HCT116 (cell line): ENCODE data around the gene CDH4. TPM values are rescaled to one million over a fixed set of nuclear protein-coding genes. Genes with fewer than 3 reads are reported as not detected.

ENCODE experiments used
- ATAC-seq: fragments of 200-7000 bp; cut with Tn5 transposase; 2 replicates; pipeline ENCODE4 v1.9.1; 2020; ENCODE audit warnings: mild to moderate bottlenecking, moderate library complexity
- BruUV-seq: library from RNA; stranded (reverse); fragments of 400-500 nt; replicated peaks from 2 replicates; lab custom pipeline; 2021; lab: Mats Ljungman, UMichigan
- CTCF ChIA-PET: fragments of 300-600 bp; sonication (Branson Sonifier 250); formaldehyde crosslinking; loops from one replicate; lab custom pipeline; 2021; ENCODE audit warnings: antibody characterized with exemption; lab: Charles Lee
- POLR2A ChIA-PET: fragments of 300-600, 350-600 bp; sonication (Branson Sonifier 250); formaldehyde crosslinking; loops from one replicate; lab custom pipeline; 2021; ENCODE audit warnings: antibody characterized with exemption; lab: Charles Lee
- RAD21 ChIA-PET, 2 experiments: fragments of 300-600 bp; sonication (Branson Sonifier 250); formaldehyde crosslinking; loops; one replicate each; lab custom pipeline; 2023; ENCODE audit warnings: low total read pairs in 2 of 2; ENCODE audit not compliant: uncharacterized antibody in 2 of 2, unreplicated experiment in 2 of 2, low non-redundant PET in 1 of 2; lab: Charles Lee
- DNase-seq: peaks from one replicate; pipeline ENCODE4 v3.0.0-alpha.2; 2010; ENCODE audit warnings: low read depth, low spot score
- H2AFZ ChIP-seq: fragments of 200-600 bp; shearing (Covaris generic), sonication (generic); 2 replicates; pipeline ENCODE4 v1.6.1; 2017; ENCODE audit warnings: low read depth, mixed run types, mixed read lengths, antibody characterized with exemption, low read length; ENCODE audit not compliant: poor library complexity, severe bottlenecking
- H3K27ac ChIP-seq: 2 replicates; pipeline ENCODE4 v1.5.1; 2012; ENCODE audit warnings: low read depth, low read length
- H3K27me3 ChIP-seq: fragments of 200-600 bp; sonication (generic); 2 replicates; pipeline ENCODE4 v1.6.1; 2016; ENCODE audit warnings: mixed run types, low read length, mixed read lengths; ENCODE audit not compliant: insufficient read depth
- H3K36me3 ChIP-seq, 2 experiments: fragments of 200-500 bp in 1 of 2; fragments of 200-600 bp in 1 of 2; sonication (Bioruptor generic) in 1 of 2; sonication (generic) in 1 of 2; 2 replicates each; pipeline versions ENCODE4 v1.5.1 to v1.6.1; 2014 to 2016; ENCODE audit warnings: low read length in 2 of 2, inconsistent platforms in 1 of 2, mixed read lengths in 1 of 2, mixed run types in 1 of 2; ENCODE audit not compliant: insufficient read depth in 2 of 2, control insufficient read depth in 1 of 2
- H3K4me1 ChIP-seq, 2 experiments: fragments of 200-600 bp in 1 of 2; sonication (generic) in 1 of 2; 2 replicates each; pipeline versions ENCODE4 v1.5.1 to v1.6.1; 2012 to 2017; ENCODE audit warnings: low read length in 2 of 2, inconsistent platforms in 1 of 2, mild to moderate bottlenecking in 1 of 2, mixed read lengths in 1 of 2, mixed run types in 1 of 2, moderate library complexity in 1 of 2; ENCODE audit not compliant: insufficient read depth in 2 of 2, control insufficient read depth in 1 of 2
- H3K4me2 ChIP-seq: fragments of 200-600 bp; sonication (generic); 2 replicates; pipeline ENCODE4 v1.6.1; 2017; ENCODE audit warnings: mixed run types, low read length, mixed read lengths
- H3K4me3 ChIP-seq, 2 experiments: fragments of 200-600 bp in 1 of 2; sonication (generic) in 1 of 2; replicated peaks in 1 of 2; 2 replicates each; pipeline ENCODE4 v1.5.1; 2011 to 2016; ENCODE audit warnings: low read length in 2 of 2, control low read depth in 1 of 2, low read depth in 1 of 2, mild to moderate bottlenecking in 1 of 2, mixed read lengths in 1 of 2, mixed run types in 1 of 2
- H3K79me2 ChIP-seq: fragments of 200-600 bp; sonication (generic); 2 replicates; pipeline ENCODE4 v1.6.1; 2017; ENCODE audit warnings: mild to moderate bottlenecking, mixed run types, low read length, moderate library complexity, mixed read lengths; ENCODE audit not compliant: insufficient read depth
- H3K9ac ChIP-seq: fragments of 200-600 bp; sonication (generic); 2 replicates; pipeline ENCODE4 v1.6.1; 2016; ENCODE audit warnings: low read length, mixed read lengths
- H3K9me2 ChIP-seq: fragments of 200-600 bp; sonication (generic), shearing (Covaris generic); 2 replicates; pipeline ENCODE4 v1.6.1; 2017; ENCODE audit warnings: mixed run types, mild to moderate bottlenecking, moderate library complexity; ENCODE audit not compliant: insufficient read depth
- H3K9me3 ChIP-seq, 2 experiments: fragments of 200-500 bp in 1 of 2; fragments of 200-600 bp in 1 of 2; sonication (Bioruptor generic) in 1 of 2; sonication (generic) in 1 of 2; 2 replicates each; pipeline ENCODE4 v1.6.1; 2014 to 2017; ENCODE audit warnings: low read length in 2 of 2, mixed read lengths in 2 of 2, inconsistent platforms in 1 of 2, low read depth in 1 of 2, mild to moderate bottlenecking in 1 of 2, mixed run types in 1 of 2, moderate library complexity in 1 of 2; ENCODE audit not compliant: control insufficient read depth in 1 of 2, insufficient read depth in 1 of 2
- H4K20me1 ChIP-seq: fragments of 200-600 bp; sonication (generic), shearing (Covaris generic); 2 replicates; pipeline ENCODE4 v1.6.1; 2017; ENCODE audit warnings: mixed run types, mild to moderate bottlenecking, moderate library complexity; ENCODE audit not compliant: insufficient read depth
- JUND ChIP-seq: IDR thresholded peaks from 2 replicates; pipeline ENCODE4 v1.6.1; 2012
- MAX ChIP-seq: IDR thresholded peaks from 2 replicates; pipeline ENCODE4 v1.6.1; 2012
- SIN3A ChIP-seq: IDR thresholded peaks from 2 replicates; pipeline ENCODE4 v1.6.1; 2012; ENCODE audit warnings: low read depth
- ZBTB33 ChIP-seq: IDR thresholded peaks from 2 replicates; pipeline ENCODE4 v1.6.1; 2011; ENCODE audit warnings: mild to moderate bottlenecking, low read length, moderate library complexity; ENCODE audit not compliant: insufficient replicate concordance; ENCODE audit errors: extremely low read depth
- ZFX ChIP-seq: fragments of 450-650 bp; IDR thresholded peaks from 2 replicates; pipeline ENCODE4 v1.6.1; 2017
- ZNF274 ChIP-seq: fragments of 200-500 bp; sonication (Bioruptor generic); IDR thresholded peaks from 2 replicates; pipeline ENCODE4 v1.6.1; 2014; ENCODE audit warnings: mild to moderate bottlenecking, low read depth, low read length, inconsistent platforms
- intact Hi-C: fragments of 100-400 bp; cut with micrococcal nuclease; formaldehyde crosslinking; loops from 2 replicates; pipeline ENCODE4 v1.10.0; 2022
- total RNA-seq: library from RNA; stranded (reverse); gene quantifications from one replicate; pipeline ENCODE4 v1.2.1, GENCODE V29; 2021; ENCODE audit not compliant: unreplicated experiment
- TF ChIP-seq, protein P1 (sequence below), 3 experiments: fragments of 200-600 bp in 1 of 3; sonication (generic) in 1 of 3; IDR thresholded peaks in 2 of 3; conservative IDR thresholded peaks in 1 of 3; 2 replicates each; pipeline ENCODE4 v1.5.1; 2012 to 2017; ENCODE audit warnings: low read depth in 2 of 3, low read length in 2 of 3, antibody characterized with exemption in 1 of 3, borderline replicate concordance in 1 of 3, control low read depth in 1 of 3, mild to moderate bottlenecking in 1 of 3, mixed read lengths in 1 of 3, mixed run types in 1 of 3, moderate library complexity in 1 of 3; ENCODE audit not compliant: insufficient read depth in 1 of 3

CDH4 gene
- total RNA-seq, 1 experiment from 2014 or later: not detected

DNA sequence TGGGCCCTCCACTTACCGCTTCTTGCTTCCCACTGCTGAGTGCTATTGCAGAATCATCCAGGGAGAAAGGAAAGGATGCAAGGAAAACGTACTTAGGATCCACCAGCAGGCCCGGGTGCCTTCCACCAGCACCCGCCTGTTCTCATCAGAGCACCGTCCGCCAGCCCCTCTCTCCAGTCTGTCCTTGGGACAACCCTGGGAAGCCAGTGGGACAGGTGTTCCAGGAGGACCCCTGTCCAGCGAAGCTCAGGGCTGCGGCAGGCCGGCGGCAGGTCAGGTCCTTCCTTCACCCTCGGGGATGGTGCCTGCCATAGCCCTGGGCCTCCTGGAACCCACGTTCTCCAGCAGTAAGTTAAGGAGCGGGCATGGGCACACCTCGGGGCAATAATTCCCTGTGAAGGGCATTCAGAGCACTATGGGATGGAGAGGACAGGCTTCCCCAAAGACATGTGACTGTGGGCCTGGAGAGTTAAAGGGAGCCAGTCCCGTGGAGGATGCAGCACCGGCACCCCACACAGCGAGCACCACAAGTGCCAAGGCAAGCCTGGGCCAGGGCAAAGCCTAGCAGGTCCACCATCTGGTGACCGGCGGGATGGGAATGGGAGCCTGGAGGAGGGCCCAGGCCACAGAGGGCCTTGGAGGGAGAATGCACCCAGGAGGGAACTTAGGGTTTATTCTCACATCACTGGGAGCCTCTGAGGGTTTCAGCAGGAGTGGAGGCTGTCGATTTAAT is 416.9 kb downstream of the CDH4 start:
- TF ChIP-seq JUND (no peak), SIN3A (no peak), ZNF274 (no peak), MAX (no peak), ZFX (no peak), ZBTB33 (no peak)
- TF ChIP-seq, protein P1, sequence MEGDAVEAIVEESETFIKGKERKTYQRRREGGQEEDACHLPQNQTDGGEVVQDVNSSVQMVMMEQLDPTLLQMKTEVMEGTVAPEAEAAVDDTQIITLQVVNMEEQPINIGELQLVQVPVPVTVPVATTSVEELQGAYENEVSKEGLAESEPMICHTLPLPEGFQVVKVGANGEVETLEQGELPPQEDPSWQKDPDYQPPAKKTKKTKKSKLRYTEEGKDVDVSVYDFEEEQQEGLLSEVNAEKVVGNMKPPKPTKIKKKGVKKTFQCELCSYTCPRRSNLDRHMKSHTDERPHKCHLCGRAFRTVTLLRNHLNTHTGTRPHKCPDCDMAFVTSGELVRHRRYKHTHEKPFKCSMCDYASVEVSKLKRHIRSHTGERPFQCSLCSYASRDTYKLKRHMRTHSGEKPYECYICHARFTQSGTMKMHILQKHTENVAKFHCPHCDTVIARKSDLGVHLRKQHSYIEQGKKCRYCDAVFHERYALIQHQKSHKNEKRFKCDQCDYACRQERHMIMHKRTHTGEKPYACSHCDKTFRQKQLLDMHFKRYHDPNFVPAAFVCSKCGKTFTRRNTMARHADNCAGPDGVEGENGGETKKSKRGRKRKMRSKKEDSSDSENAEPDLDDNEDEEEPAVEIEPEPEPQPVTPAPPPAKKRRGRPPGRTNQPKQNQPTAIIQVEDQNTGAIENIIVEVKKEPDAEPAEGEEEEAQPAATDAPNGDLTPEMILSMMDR (IDR thresholded peaks at IDR 0.05 in 2 of 3, conservative IDR thresholded peaks at IDR 0.05 in 1 of 3; ENCODE audit: borderline replicate concordance in 1 of 3, insufficient read depth in 1 of 3, low read depth in 2 of 3, low read length in 2 of 3): no peak
- ATAC-seq (no peak), DNase-seq (no peak)
- POLR2A ChIA-PET: no interaction called here
- Histone ChIP-seq H3K4me3 (no peak overlapping the region), H4K20me1 (no peaks in the 10 kb centered on the region), H3K36me3 (no peaks in the 10 kb centered on the region), H3K4me2 (no peak overlapping the region), H3K27ac (no peak overlapping the region), H3K9me2 (no peaks in the 10 kb centered on the region), H3K9me3 (no peaks in the 10 kb centered on the region), H2AFZ (no peak overlapping the region), H3K9ac (no peak overlapping the region), H3K27me3 (peaks cover 43% of the 10 kb centered on the region; the same call in 1 of the 2 replicates), H3K79me2 (no peaks in the 10 kb centered on the region), H3K4me1 (no peaks in the 10 kb centered on the region)
- intact Hi-C loops: no loop called here
- CTCF ChIA-PET: no interaction called here
- RAD21 ChIA-PET: no interaction called here
- BruUV-seq: no TSS peak
